Astrocyte (in vitro differentiated cells and primary cell): Measurements from ENCODE around the gene EIF4G2. TPM values are rescaled to one million over a fixed set of nuclear protein-coding genes. Genes with fewer than 3 reads are reported as not detected.

Experiments used
- DNase-seq: peaks from one replicate; pipeline ENCODE4 v3.0.0-alpha.2; 2010; ENCODE audit warnings: low read depth
- FAIRE-seq: peaks from 2 replicates; lab custom pipeline; 2011; peaks lifted over from hg19 to GRCh38; lab: Jason Lieb, UNC
- H2AFZ ChIP-seq: 2 replicates; pipeline ENCODE4 v1.6.0; 2012; ENCODE audit warnings: low read depth, low read length, inconsistent platforms
- H3K27ac ChIP-seq: 2 replicates; pipeline ENCODE4 v1.5.1; 2011; ENCODE audit warnings: low read depth, low read length, inconsistent platforms
- H3K27me3 ChIP-seq: 2 replicates; pipeline ENCODE4 v1.6.0; 2011; ENCODE audit warnings: low read length, inconsistent platforms; ENCODE audit not compliant: insufficient read depth
- H3K36me3 ChIP-seq: 2 replicates; pipeline ENCODE4 v1.5.1; 2011; ENCODE audit warnings: low read length, inconsistent platforms; ENCODE audit not compliant: insufficient read depth
- H3K4me1 ChIP-seq: 2 replicates; pipeline ENCODE4 v1.5.1; 2011; ENCODE audit warnings: low read length, inconsistent platforms; ENCODE audit not compliant: insufficient read depth
- H3K4me2 ChIP-seq: 2 replicates; pipeline ENCODE4 v1.6.0; 2012; ENCODE audit warnings: low read length, inconsistent platforms
- H3K4me3 ChIP-seq: 2 replicates; pipeline ENCODE4 v1.5.1; 2011; ENCODE audit warnings: low read depth, mild to moderate bottlenecking, low read length, inconsistent platforms; ENCODE audit not compliant: insufficient read depth
- H3K79me2 ChIP-seq: 2 replicates; pipeline ENCODE4 v1.6.0; 2012; ENCODE audit warnings: mild to moderate bottlenecking, low read length, inconsistent platforms; ENCODE audit not compliant: insufficient read depth
- H3K9ac ChIP-seq: 2 replicates; pipeline ENCODE4 v1.6.0; 2012; ENCODE audit warnings: mild to moderate bottlenecking, low read length, inconsistent platforms
- H3K9me3 ChIP-seq: 2 replicates; pipeline ENCODE4 v1.5.1; 2012; ENCODE audit warnings: low read depth, mild to moderate bottlenecking, low read length, inconsistent platforms; ENCODE audit not compliant: insufficient read depth
- H4K20me1 ChIP-seq: 2 replicates; pipeline ENCODE4 v1.6.0; 2012; ENCODE audit warnings: low read length, inconsistent platforms; ENCODE audit not compliant: insufficient read depth
- H3K27ac Mint-ChIP-seq: one replicate; pipeline ENCODE4 v1.8.0; 2021; ENCODE audit warnings: mild to moderate bottlenecking, mixed read lengths; ENCODE audit not compliant: unreplicated experiment
- H3K27me3 Mint-ChIP-seq: one replicate; pipeline ENCODE4 v1.8.0; 2021; ENCODE audit warnings: low read depth, mixed read lengths; ENCODE audit not compliant: unreplicated experiment
- H3K36me3 Mint-ChIP-seq: one replicate; pipeline ENCODE4 v1.8.0; 2021; ENCODE audit warnings: low read depth, mixed read lengths; ENCODE audit not compliant: unreplicated experiment
- H3K4me1 Mint-ChIP-seq: one replicate; pipeline ENCODE4 v1.8.0; 2021; ENCODE audit warnings: low read depth, mixed read lengths; ENCODE audit not compliant: unreplicated experiment
- H3K4me3 Mint-ChIP-seq: one replicate; pipeline ENCODE4 v1.8.0; 2021; ENCODE audit warnings: mild to moderate bottlenecking, moderate library complexity, mixed read lengths; ENCODE audit not compliant: unreplicated experiment
- H3K9me3 Mint-ChIP-seq: one replicate; pipeline ENCODE4 v1.8.0; 2021; ENCODE audit warnings: mild to moderate bottlenecking, mixed read lengths; ENCODE audit not compliant: unreplicated experiment
- EZH2 ChIP-seq: IDR thresholded peaks from 2 replicates; pipeline ENCODE4 v1.6.1; 2012; ENCODE audit warnings: mild to moderate bottlenecking, low read length, inconsistent platforms; ENCODE audit not compliant: insufficient read depth
- total RNA-seq: library from RNA; stranded (reverse); gene quantifications from 2 replicates; pipeline ENCODE4 v1.2.1, GENCODE V29; 2021
- TF ChIP-seq, protein P1 (sequence below): IDR thresholded peaks from 2 replicates; pipeline ENCODE4 v1.5.1; 2011; ENCODE audit warnings: low read depth, mild to moderate bottlenecking, inconsistent platforms, low read length, moderate library complexity; ENCODE audit not compliant: insufficient read depth

EIF4G2 gene
- total RNA-seq, 1 donor from 2014 or later, result 1,364 TPM

GRCh38 chr11:10777806-10778205, 30.9 kb downstream of the EIF4G2 start:
- no peak overlapping the region for H3K27ac Mint-ChIP-seq

DNA sequence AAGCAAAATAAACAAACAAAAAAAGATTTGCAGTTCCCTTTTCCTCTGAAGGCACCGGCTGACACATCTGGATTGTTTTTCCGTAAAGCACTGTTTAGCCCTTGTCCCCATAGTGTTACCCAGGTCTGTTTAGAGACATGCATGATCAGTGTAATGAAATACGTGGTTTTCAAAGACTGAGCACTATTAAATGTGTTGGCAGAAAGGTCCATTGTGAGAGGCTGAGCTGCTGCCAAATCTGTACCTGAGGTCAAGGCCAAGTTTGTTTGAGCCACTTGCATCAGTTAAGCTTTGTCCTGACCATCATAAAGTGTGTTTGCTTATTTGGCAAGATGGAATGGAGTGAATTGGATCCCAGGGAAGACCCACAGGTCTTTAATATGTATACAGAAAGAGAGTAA, 31.3 kb downstream of the EIF4G2 start:
- Mint-ChIP-seq H3K9me3 (no peaks in the 10 kb centered on the region), H3K4me1 (peaks cover 10% of the 10 kb centered on the region), H3K4me3 (no peak overlapping the region), H3K27me3 (no peaks in the 10 kb centered on the region), H3K36me3 (peaks cover 29% of the 10 kb centered on the region), H3K27ac (no peak overlapping the region)
- no peak overlapping the region for H3K4me3 ChIP-seq
- no peak overlapping the region for H3K9ac ChIP-seq
- DNase-seq (no peak), FAIRE-seq (no peak)
- H3K79me2 ChIP-seq, result no peaks in the 10 kb centered on the region
- H4K20me1 ChIP-seq, result no peaks in the 10 kb centered on the region
- H3K27me3 ChIP-seq, result no peaks in the 10 kb centered on the region
- peaks cover 45% of the 10 kb centered on the region for H3K36me3 ChIP-seq
- TF ChIP-seq, protein P1, sequence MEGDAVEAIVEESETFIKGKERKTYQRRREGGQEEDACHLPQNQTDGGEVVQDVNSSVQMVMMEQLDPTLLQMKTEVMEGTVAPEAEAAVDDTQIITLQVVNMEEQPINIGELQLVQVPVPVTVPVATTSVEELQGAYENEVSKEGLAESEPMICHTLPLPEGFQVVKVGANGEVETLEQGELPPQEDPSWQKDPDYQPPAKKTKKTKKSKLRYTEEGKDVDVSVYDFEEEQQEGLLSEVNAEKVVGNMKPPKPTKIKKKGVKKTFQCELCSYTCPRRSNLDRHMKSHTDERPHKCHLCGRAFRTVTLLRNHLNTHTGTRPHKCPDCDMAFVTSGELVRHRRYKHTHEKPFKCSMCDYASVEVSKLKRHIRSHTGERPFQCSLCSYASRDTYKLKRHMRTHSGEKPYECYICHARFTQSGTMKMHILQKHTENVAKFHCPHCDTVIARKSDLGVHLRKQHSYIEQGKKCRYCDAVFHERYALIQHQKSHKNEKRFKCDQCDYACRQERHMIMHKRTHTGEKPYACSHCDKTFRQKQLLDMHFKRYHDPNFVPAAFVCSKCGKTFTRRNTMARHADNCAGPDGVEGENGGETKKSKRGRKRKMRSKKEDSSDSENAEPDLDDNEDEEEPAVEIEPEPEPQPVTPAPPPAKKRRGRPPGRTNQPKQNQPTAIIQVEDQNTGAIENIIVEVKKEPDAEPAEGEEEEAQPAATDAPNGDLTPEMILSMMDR, result no peak
- TF ChIP-seq EZH2, result no peak
- H2AFZ ChIP-seq, result no peak overlapping the region
- H3K27ac ChIP-seq, result peak overlapping the region; percentile 74
- H3K4me1 ChIP-seq, result peaks cover 8% of the 10 kb centered on the region
- no peaks in the 10 kb centered on the region for H3K9me3 ChIP-seq
- no peak overlapping the region for H3K4me2 ChIP-seq

More at GRCh38 chr11:10777806-10778205, 30.9 kb downstream of the EIF4G2 start:
- H3K4me3 Mint-ChIP-seq, result no peak overlapping the region
- no peaks in the 10 kb centered on the region for H3K9me3 ChIP-seq
- H3K4me1 Mint-ChIP-seq, result peaks cover 10% of the 10 kb centered on the region
- peaks cover 43% of the 10 kb centered on the region for H3K36me3 ChIP-seq
- no peak for DNase-seq
- TF ChIP-seq, protein P1, result no peak
- TF ChIP-seq EZH2, result no peak
- H3K79me2 ChIP-seq, result no peaks in the 10 kb centered on the region
- no peaks in the 10 kb centered on the region for H3K27me3 Mint-ChIP-seq
- no peaks in the 10 kb centered on the region for H3K9me3 Mint-ChIP-seq
- peaks cover 8% of the 10 kb centered on the region for H3K4me1 ChIP-seq
- H4K20me1 ChIP-seq, result no peaks in the 10 kb centered on the region
- H3K4me3 ChIP-seq, result no peak overlapping the region
- FAIRE-seq, result no peak
- H3K9ac ChIP-seq, result peak overlapping the region; percentile 63
- no peak overlapping the region for H3K4me2 ChIP-seq
- H3K27me3 ChIP-seq, result no peaks in the 10 kb centered on the region
- peaks cover 29% of the 10 kb centered on the region for H3K36me3 Mint-ChIP-seq
- H2AFZ ChIP-seq, result no peak overlapping the region
- peak overlapping the region; percentile 74 for H3K27ac ChIP-seq

DNA sequence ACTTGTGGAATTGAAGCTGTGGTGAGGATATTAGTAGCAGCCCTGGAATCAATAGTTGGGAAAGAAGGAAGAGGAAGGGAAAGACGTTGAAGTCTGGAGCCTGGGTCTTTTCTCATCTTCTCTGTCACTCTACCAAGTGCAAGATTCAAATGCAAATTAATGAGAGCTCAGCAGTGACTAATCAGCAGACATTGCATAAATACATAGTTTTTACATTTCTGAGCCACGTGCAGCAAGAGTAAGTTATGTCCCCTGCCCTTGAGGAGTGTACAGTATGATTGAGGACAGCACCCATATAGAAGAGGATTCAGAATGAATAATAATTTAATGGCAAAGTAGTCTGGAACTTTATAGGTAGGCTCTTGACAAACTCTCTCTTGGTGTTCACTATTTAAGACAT, 33.9 kb downstream of the EIF4G2 start:
- peaks cover 60% of the 10 kb centered on the region for H3K36me3 ChIP-seq
- no peak for FAIRE-seq

More for the DNA sequence above, 33.9 kb downstream of the EIF4G2 start:
- H3K4me1 Mint-ChIP-seq, result peaks cover 10% of the 10 kb centered on the region
- H3K27me3 ChIP-seq, result no peaks in the 10 kb centered on the region
- no peak for TF ChIP-seq EZH2
- TF ChIP-seq, protein P1, result no peak
- H4K20me1 ChIP-seq, result no peaks in the 10 kb centered on the region
- H2AFZ ChIP-seq, result no peak overlapping the region
- H3K36me3 Mint-ChIP-seq, result peaks cover 35% of the 10 kb centered on the region
- H3K9me3 Mint-ChIP-seq, result no peaks in the 10 kb centered on the region
- no peak overlapping the region for H3K27ac ChIP-seq
- H3K27me3 Mint-ChIP-seq, result no peaks in the 10 kb centered on the region
- no peak for DNase-seq
- no peaks in the 10 kb centered on the region for H3K9me3 ChIP-seq
- no peaks in the 10 kb centered on the region for H3K79me2 ChIP-seq
- no peak overlapping the region for H3K4me2 ChIP-seq
- no peak overlapping the region for H3K9ac ChIP-seq
- H3K4me3 ChIP-seq, result no peak overlapping the region
- H3K4me1 ChIP-seq, result peaks cover 8% of the 10 kb centered on the region
- H3K27ac Mint-ChIP-seq, result no peak overlapping the region
- no peak overlapping the region for H3K4me3 Mint-ChIP-seq
